ENCODE data around the gene UTP11.

The UTP11 gene

DNA sequence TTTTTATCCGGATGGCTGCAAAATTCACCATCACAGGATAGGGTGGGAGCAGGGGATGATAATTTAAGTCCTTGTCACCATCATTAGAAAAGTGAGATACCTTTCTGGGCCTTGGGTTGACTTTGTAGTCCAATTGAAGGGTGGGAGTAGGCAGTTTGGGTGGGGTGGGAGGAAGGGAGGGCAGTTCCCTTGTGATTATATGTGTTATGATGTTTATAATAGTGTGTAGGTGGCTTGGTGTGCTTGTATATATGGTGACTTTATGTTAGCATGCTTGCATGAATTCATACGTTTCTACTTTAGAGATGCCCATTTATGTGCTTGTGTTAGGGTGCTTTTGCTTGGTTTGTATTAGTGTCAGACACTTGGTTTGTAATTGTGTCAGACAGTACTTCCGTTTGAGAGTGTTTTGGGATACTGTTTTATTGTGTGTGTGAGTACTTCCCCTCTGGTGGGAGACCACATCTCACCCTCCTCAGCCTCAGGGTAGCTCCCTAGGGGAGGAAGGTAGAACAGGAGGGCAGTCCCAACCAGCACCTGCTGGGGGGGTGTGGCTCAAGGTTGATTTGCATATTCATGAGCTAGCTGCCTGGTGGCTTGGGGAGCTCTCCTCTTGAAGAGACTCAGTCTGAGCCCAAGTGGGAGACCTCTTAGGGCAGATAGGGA, 40.3 kb downstream of the UTP11 start:
- DNase-seq (ENCODE audit: extremely low spot score): no peak
- ChIA-PET CTCF (interaction anchor here (1.2 to 1.6 kb wide), 2 partner anchors 14 to 19 kb away, joined by 3 to 7 read pairs; no protein-coding TSS in a partner anchor), POLR2A (no interaction called here)
- no peak for TF ChIP-seq FOXA1 (IDR thresholded peaks at IDR 0.05)
- TF ChIP-seq FOXM1 (IDR thresholded peaks at IDR 0.05; ENCODE audit: borderline replicate concordance): no peak
- no peak for TF ChIP-seq ARNT (IDR thresholded peaks at IDR 0.05)
- TF ChIP-seq CTBP1 (IDR thresholded peaks at IDR 0.05; ENCODE audit: borderline replicate concordance): no peak
- TF ChIP-seq SP1 (IDR thresholded peaks at IDR 0.05): no peak
- no peak for TF ChIP-seq ZNF384 (IDR thresholded peaks at IDR 0.05)
- TF ChIP-seq ELF4 (IDR thresholded peaks at IDR 0.05): no peak
- TF ChIP-seq FOXK2 (IDR thresholded peaks at IDR 0.05): no peak
- TF ChIP-seq HDGF (IDR thresholded peaks at IDR 0.05; ENCODE audit: borderline replicate concordance): no peak
- no peak for TF ChIP-seq LEF1 (IDR thresholded peaks at IDR 0.05; ENCODE audit: borderline replicate concordance)
- no peak for TF ChIP-seq BHLHE40 (IDR thresholded peaks at IDR 0.05; ENCODE audit: borderline replicate concordance)
- no peak for TF ChIP-seq SUZ12 (IDR thresholded peaks at IDR 0.05)
- TF ChIP-seq L3MBTL2 (conservative IDR thresholded peaks at IDR 0.05): no peak
- TF ChIP-seq TARDBP (IDR thresholded peaks at IDR 0.05): no peak

DNA sequence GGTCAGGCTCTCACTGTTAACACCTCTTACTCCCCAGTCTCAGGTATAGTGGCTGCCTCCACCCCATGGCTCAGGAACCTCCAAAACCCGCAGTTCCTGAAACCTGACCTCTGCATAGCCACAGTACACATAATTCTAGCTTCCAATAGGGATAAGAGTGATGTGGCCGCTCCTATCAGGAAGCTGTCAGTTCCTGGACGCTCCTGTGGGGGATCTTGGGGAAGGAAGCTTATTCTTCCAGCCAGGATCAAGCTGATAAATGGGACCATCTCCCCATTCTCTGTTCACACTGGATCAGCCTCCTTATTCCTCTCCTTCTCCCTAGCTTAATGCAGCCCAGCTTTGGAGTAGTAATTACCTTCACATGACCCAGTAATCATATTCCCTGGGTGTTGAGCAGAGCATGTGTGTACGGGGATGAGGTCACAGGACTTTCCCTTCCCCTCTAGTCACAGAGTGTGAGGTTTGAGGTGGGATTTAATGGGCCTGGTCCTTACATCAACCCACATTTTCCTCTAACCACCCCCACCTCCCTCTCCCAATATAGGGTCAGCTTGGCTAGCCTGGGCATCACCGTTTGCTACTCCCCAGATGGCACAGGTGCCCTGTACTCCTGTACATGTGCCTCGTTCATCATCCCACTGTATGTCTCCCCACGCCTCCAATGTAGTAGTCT, 41.0 kb downstream of the UTP11 start:
- DNase-seq (ENCODE audit: extremely low spot score): no peak
- TF ChIP-seq CTBP1 (IDR thresholded peaks at IDR 0.05; ENCODE audit: borderline replicate concordance) (no peak), SP1 (IDR thresholded peaks at IDR 0.05) (no peak), SUZ12 (IDR thresholded peaks at IDR 0.05) (no peak)
- ChIA-PET CTCF (interaction anchor here (0.6 to 1.6 kb wide), 3 partner anchors 14 to 406 kb away, joined by 3 to 7 read pairs (median 5); no protein-coding TSS in a partner anchor), POLR2A (no interaction called here)

DNA sequence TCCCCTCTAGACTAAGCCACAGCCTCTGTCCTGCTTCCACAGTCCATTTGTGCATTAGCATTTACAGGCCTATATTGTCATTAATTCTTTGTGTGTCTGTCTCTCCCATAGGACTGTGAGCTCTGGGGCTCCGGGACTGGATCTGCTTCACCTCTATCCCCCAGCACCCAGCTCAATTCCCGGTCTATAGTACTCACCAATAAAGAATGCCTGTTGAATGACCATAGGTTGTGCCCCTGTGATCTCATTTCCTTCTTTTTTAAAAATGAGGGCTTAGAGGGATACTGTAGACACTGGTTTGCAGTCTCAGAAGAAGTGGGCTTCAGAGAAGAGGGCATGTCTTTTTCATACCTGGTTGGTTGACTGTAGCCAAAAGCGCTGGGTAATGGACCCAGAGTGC, 42.9 kb downstream of the UTP11 start:
- CTCF ChIA-PET: interaction anchor here (1.8 kb wide), 1 partner anchor 16 kb away, joined by 5 read pairs; no protein-coding TSS in a partner anchor
- TF ChIP-seq L3MBTL2 (conservative IDR thresholded peaks at IDR 0.05) (no peak), BHLHE40 (IDR thresholded peaks at IDR 0.05; ENCODE audit: borderline replicate concordance) (no peak), ARNT (IDR thresholded peaks at IDR 0.05) (no peak), CTBP1 (IDR thresholded peaks at IDR 0.05; ENCODE audit: borderline replicate concordance) (no peak), ZNF384 (IDR thresholded peaks at IDR 0.05) (no peak), SUZ12 (IDR thresholded peaks at IDR 0.05) (no peak), FOXK2 (IDR thresholded peaks at IDR 0.05) (no peak), LEF1 (IDR thresholded peaks at IDR 0.05; ENCODE audit: borderline replicate concordance) (no peak), SP1 (IDR thresholded peaks at IDR 0.05) (no peak), HDGF (IDR thresholded peaks at IDR 0.05; ENCODE audit: borderline replicate concordance) (no peak), TARDBP (IDR thresholded peaks at IDR 0.05) (no peak), FOXM1 (IDR thresholded peaks at IDR 0.05; ENCODE audit: borderline replicate concordance) (no peak), ELF4 (IDR thresholded peaks at IDR 0.05) (no peak), FOXA1 (IDR thresholded peaks at IDR 0.05) (no peak), NFRKB (IDR thresholded peaks at IDR 0.05) (no peak)
- TF ChIP-seq, protein P1, sequence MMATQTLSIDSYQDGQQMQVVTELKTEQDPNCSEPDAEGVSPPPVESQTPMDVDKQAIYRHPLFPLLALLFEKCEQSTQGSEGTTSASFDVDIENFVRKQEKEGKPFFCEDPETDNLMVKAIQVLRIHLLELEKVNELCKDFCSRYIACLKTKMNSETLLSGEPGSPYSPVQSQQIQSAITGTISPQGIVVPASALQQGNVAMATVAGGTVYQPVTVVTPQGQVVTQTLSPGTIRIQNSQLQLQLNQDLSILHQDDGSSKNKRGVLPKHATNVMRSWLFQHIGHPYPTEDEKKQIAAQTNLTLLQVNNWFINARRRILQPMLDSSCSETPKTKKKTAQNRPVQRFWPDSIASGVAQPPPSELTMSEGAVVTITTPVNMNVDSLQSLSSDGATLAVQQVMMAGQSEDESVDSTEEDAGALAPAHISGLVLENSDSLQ (IDR thresholded peaks at IDR 0.05): no peak
- POLR2A ChIA-PET: no interaction called here
- DNase-seq (ENCODE audit: extremely low spot score): no peak

DNA sequence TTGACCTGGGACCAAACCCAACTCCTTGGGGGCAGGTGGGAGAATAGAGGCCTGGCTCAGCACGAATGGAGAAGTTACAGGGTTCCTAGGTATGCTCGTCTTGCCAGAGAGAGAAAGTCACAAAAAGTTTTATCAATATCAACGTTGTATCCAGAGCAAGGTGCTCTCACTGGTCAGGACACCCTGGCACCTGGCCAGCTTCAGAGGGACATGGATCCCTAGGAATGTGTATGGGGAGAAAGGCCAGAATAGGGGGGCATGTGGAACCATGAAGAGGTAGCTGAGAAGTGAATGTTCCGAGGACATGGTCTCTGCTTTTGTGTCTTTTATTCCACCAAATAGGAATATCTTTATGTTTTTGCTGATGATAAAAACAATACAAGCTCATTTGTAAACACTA, 43.4 kb downstream of the UTP11 start:
- no peak for TF ChIP-seq HDGF (IDR thresholded peaks at IDR 0.05; ENCODE audit: borderline replicate concordance)
- TF ChIP-seq SUZ12 (IDR thresholded peaks at IDR 0.05): no peak
- no peak for TF ChIP-seq ELF4 (IDR thresholded peaks at IDR 0.05)
- TF ChIP-seq CTBP1 (IDR thresholded peaks at IDR 0.05; ENCODE audit: borderline replicate concordance): no peak
- TF ChIP-seq LEF1 (IDR thresholded peaks at IDR 0.05; ENCODE audit: borderline replicate concordance): no peak
- TF ChIP-seq, protein P1 (IDR thresholded peaks at IDR 0.05): no peak
- TF ChIP-seq TARDBP (IDR thresholded peaks at IDR 0.05): no peak
- TF ChIP-seq ARNT (IDR thresholded peaks at IDR 0.05): no peak
- TF ChIP-seq BHLHE40 (IDR thresholded peaks at IDR 0.05; ENCODE audit: borderline replicate concordance): no peak
- TF ChIP-seq FOXK2 (IDR thresholded peaks at IDR 0.05): no peak
- TF ChIP-seq FOXM1 (IDR thresholded peaks at IDR 0.05; ENCODE audit: borderline replicate concordance): no peak
- CTCF ChIA-PET: interaction anchor here (1.8 kb wide), 1 partner anchor 16 kb away, joined by 5 read pairs; no protein-coding TSS in a partner anchor
- DNase-seq (ENCODE audit: extremely low spot score): no peak
- POLR2A ChIA-PET: interaction anchor here (0.6 kb wide), 1 partner anchor 377 kb away, joined by 3 read pairs; no protein-coding TSS in a partner anchor

DNA sequence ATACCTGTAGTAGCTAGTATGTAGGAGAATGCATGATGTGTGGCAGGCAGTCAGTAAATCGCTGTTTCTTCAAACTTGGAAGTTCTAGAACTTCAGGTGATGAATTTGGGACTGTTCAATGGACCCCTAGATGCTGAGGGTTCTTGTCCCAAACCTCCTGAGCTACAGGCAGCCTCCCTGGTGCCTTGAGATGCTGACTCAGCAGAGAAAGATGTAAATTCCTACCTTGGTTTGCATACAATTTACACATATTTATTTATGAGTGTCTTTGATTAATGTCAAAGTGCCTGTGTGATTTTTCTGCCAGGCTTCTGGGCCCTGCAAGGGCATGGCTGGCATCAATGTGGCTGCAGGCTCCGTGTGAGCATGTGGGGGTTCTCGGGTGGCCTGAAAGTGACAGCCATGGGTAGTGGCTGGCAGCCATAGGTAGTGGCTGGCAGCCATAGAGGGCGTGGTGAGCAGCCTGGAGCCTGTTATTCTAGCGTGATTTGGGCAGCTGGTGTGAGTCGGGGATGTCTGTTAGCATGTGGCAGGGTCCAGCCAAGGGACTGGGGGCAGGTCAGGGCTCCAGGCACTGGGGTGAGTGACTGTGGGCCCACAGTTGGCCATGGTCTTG, 47.2 kb downstream of the UTP11 start:
- CTCF ChIA-PET: interaction anchor here (0.6 to 2.0 kb wide), 3 partner anchors 12 to 13 kb away, joined by 3 to 5 read pairs (median 3); no protein-coding TSS in a partner anchor

DNA sequence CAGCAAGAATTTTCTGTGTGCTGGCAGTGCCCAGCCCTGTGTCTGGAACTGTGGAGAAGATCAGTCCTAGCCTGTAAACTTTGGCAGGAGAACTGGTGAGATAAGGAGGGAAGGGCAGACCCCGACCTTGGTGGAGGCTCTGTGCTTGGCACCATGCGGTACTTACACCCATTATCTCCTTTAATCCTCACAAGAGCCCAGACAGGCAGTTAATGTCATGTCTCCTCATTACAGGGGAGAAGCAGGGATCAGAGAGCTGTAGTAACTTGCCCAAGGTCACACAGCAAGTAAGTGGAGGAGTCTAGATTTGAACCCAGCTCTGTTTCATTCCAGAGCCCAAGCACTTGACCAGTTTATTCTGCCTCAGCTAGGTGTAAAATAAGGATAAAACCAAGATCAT, 48.0 kb downstream of the UTP11 start:
- no peak for TF ChIP-seq FOXK2 (IDR thresholded peaks at IDR 0.05)
- no peak for TF ChIP-seq HDGF (IDR thresholded peaks at IDR 0.05; ENCODE audit: borderline replicate concordance)
- no peak for TF ChIP-seq ZNF384 (IDR thresholded peaks at IDR 0.05)
- TF ChIP-seq LEF1 (IDR thresholded peaks at IDR 0.05; ENCODE audit: borderline replicate concordance): no peak
- TF ChIP-seq FOXA1 (IDR thresholded peaks at IDR 0.05): no peak
- TF ChIP-seq, protein P1 (IDR thresholded peaks at IDR 0.05): no peak
- TF ChIP-seq NFRKB (IDR thresholded peaks at IDR 0.05): no peak
- TF ChIP-seq ARNT (IDR thresholded peaks at IDR 0.05): no peak
- POLR2A ChIA-PET: no interaction called here
- CTCF ChIA-PET: interaction anchor here (2.0 kb wide), 1 partner anchor 11 kb away, joined by 5 read pairs; no protein-coding TSS in a partner anchor
- no peak for DNase-seq (ENCODE audit: extremely low spot score)

More for the DNA sequence above, 47.2 kb downstream of the UTP11 start:
- POLR2A ChIA-PET: no interaction called here
- TF ChIP-seq CTBP1 (IDR thresholded peaks at IDR 0.05; ENCODE audit: borderline replicate concordance): no peak
- no peak for TF ChIP-seq FOXA1 (IDR thresholded peaks at IDR 0.05)
- no peak for TF ChIP-seq TARDBP (IDR thresholded peaks at IDR 0.05)
- TF ChIP-seq ZNF384 (IDR thresholded peaks at IDR 0.05): no peak
- TF ChIP-seq LEF1 (IDR thresholded peaks at IDR 0.05; ENCODE audit: borderline replicate concordance): no peak
- no peak for TF ChIP-seq ARNT (IDR thresholded peaks at IDR 0.05)
- no peak for DNase-seq (ENCODE audit: extremely low spot score)
